ENCODE measurements around the gene USP24. TPM values are rescaled to one million over a fixed set of nuclear protein-coding genes. Genes with fewer than 3 reads are reported as not detected.

The USP24 gene
- total RNA-seq, 1 donor from 2014 or later = 57.1 TPM

DNA sequence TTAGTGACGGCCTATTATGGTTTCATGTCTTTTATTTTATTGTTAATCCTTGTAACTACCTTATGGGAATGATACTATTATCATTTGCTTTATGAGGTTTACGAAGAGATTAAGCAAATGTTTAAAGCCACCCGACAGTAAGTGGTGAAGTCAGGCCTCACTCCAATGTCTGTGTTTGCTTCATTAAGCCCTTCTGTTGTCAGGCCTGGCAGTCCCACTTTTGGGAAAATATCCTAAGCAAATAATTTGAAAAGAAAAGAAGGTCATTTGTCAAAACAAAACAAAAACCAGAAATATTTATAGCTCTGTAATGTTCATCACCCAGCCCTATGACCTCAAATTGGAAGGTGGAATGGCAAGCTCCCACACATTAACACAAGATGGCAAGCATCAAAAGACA lies 40.7 kb upstream of the USP24 start:
- Mint-ChIP-seq H3K27me3 (peaks cover 5% of the 10 kb centered on the region), H3K4me1 (ENCODE audit: low read depth) (peaks cover 1% of the 10 kb centered on the region), H3K4me3 (ENCODE audit: low read depth) (no peak overlapping the region), H3K9me3 (ENCODE audit: low read depth) (no peaks in the 10 kb centered on the region), H3K36me3 (ENCODE audit: insufficient read depth) (no peaks in the 10 kb centered on the region), H3K27ac (no peak overlapping the region)
- TF ChIP-seq, protein P1, sequence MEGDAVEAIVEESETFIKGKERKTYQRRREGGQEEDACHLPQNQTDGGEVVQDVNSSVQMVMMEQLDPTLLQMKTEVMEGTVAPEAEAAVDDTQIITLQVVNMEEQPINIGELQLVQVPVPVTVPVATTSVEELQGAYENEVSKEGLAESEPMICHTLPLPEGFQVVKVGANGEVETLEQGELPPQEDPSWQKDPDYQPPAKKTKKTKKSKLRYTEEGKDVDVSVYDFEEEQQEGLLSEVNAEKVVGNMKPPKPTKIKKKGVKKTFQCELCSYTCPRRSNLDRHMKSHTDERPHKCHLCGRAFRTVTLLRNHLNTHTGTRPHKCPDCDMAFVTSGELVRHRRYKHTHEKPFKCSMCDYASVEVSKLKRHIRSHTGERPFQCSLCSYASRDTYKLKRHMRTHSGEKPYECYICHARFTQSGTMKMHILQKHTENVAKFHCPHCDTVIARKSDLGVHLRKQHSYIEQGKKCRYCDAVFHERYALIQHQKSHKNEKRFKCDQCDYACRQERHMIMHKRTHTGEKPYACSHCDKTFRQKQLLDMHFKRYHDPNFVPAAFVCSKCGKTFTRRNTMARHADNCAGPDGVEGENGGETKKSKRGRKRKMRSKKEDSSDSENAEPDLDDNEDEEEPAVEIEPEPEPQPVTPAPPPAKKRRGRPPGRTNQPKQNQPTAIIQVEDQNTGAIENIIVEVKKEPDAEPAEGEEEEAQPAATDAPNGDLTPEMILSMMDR (IDR thresholded peaks at IDR 0.05; ENCODE audit: unreplicated experiment) = no peak
- no peak for DNase-seq (ENCODE audit: low spot score, unreplicated experiment)

- Mint-ChIP-seq H3K9me3 (ENCODE audit: low read depth) (no peaks in the 10 kb centered on the region), H3K27me3 (peaks cover 5% of the 10 kb centered on the region), H3K36me3 (ENCODE audit: insufficient read depth) (no peaks in the 10 kb centered on the region), H3K27ac (no peak overlapping the region), H3K4me3 (ENCODE audit: low read depth) (no peak overlapping the region), H3K4me1 (ENCODE audit: low read depth) (peaks cover 1% of the 10 kb centered on the region)
- TF ChIP-seq, protein P1 (IDR thresholded peaks at IDR 0.05; ENCODE audit: unreplicated experiment) = no peak
- no peak for DNase-seq (ENCODE audit: low spot score, unreplicated experiment)
These were observed 37.9 kb upstream of the USP24 start for GRCh38 chr1:55252942-55253589.

DNA sequence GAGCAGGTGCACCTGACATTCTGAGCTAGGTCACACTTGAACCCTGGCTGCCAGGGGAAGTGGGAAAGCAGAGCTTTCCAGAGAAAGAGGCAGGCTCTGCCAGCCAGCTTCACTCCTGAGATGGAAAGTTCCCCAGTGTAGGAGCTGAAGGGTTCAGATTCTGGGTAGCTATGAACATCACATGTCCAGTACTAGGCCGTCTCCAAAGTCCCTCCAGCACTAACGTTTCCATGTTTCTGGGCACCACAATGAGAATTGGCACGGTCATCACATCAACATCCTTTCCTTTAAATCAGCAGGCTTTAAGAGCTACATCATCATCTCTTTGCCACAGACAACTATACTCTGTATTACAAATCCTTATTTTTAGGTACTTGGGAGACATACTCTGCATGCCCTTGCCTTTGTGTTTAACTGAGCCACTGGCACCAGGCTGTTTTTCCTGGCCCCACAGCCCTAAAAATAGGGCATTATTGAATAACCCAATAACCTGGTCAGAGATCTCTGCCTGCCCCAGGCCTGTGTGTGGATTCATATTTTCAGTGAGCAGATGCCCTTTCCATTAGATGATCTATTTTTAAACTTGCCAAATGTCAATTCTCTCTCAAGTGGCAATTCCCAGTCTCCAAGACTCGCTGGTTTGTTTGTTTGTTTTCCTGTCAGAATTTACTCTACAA lies 35.4 kb upstream of the USP24 start:
- Mint-ChIP-seq H3K27ac (no peak overlapping the region), H3K36me3 (ENCODE audit: insufficient read depth) (no peaks in the 10 kb centered on the region), H3K27me3 (peaks cover 5% of the 10 kb centered on the region), H3K4me3 (ENCODE audit: low read depth) (no peak overlapping the region), H3K9me3 (ENCODE audit: low read depth) (no peaks in the 10 kb centered on the region), H3K4me1 (ENCODE audit: low read depth) (peaks cover 1% of the 10 kb centered on the region)
- no peak for DNase-seq (ENCODE audit: low spot score, unreplicated experiment)
- TF ChIP-seq, protein P1 (IDR thresholded peaks at IDR 0.05; ENCODE audit: unreplicated experiment) = no peak

DNA sequence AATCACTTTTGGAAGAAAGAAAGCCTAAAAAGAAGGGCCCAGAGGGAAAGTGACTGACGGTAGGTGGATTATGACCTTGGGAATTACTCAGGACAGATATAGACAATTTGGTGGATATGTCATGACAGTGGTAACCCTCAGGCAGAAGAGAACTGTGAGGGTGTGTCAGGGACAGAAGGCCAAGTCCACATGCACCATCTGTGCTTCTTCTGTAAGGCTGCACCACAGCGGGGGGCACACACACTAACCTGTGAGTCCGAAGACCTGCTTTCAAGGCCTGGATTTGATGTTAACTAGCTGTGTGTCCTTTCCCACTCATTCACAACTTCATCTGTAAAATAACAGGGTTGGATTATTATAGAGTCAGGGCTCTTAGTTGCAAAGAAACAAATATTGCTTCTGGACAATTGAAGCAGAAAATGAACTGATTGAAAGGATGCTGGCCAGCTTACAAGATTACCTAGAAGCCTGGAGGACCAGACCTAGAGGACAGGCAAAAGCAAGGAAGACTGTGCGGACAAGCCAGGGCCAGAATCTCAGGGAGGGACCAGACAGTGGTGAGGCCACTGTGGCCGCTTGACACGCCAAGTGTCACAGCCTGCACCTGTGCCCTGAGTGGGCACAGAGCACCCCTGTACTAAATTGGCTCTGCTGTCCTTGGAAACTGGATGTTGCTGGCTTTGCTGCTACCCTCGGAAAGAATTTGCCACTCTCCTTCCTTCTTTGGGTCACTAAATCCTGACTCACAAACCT lies 34.7 kb upstream of the USP24 start:
- Mint-ChIP-seq H3K36me3 (ENCODE audit: insufficient read depth) (no peaks in the 10 kb centered on the region), H3K4me1 (ENCODE audit: low read depth) (peaks cover 1% of the 10 kb centered on the region), H3K9me3 (ENCODE audit: low read depth) (no peaks in the 10 kb centered on the region), H3K27ac (no peak overlapping the region), H3K4me3 (ENCODE audit: low read depth) (no peak overlapping the region), H3K27me3 (peaks cover 5% of the 10 kb centered on the region)
- no peak for DNase-seq (ENCODE audit: low spot score, unreplicated experiment)
- TF ChIP-seq, protein P1 (IDR thresholded peaks at IDR 0.05; ENCODE audit: unreplicated experiment) = no peak

DNA sequence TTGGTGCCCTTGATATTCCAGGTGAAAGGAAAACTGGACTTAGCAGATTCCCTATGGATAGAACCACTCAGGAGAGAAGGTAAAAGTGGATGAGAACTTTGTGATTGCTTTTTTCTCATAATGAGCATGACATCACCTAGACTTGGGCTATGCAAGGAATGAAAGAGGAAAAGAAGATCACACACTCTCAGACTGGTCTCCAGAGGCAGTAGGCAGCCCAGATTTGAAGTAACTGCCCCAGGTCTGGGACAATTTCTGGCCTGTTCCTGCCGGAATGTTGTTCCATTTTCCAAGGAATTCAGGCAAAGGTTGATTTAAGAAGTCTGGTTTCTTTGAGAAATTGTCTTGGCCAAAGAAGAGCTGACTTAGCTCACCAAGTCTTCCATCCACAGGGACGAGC lies 31.7 kb upstream of the USP24 start:
- no peak overlapping the region for H3K27ac Mint-ChIP-seq
- no peaks in the 10 kb centered on the region for H3K9me3 Mint-ChIP-seq (ENCODE audit: low read depth)
- DNase-seq (ENCODE audit: low spot score, unreplicated experiment) = no peak
- no peaks in the 10 kb centered on the region for H3K36me3 Mint-ChIP-seq (ENCODE audit: insufficient read depth)
- H3K4me1 Mint-ChIP-seq (ENCODE audit: low read depth) = peaks cover 5% of the 10 kb centered on the region
- H3K27me3 Mint-ChIP-seq = peaks cover 3% of the 10 kb centered on the region
- TF ChIP-seq, protein P1 (IDR thresholded peaks at IDR 0.05; ENCODE audit: unreplicated experiment) = no peak
- no peak overlapping the region for H3K4me3 Mint-ChIP-seq (ENCODE audit: low read depth)
